ENCODE measurements around the gene EME2.

GRCh38 chr16:1775846-1776671 lies 3.4 kb downstream of the EME2 start:
- TF ChIP-seq CTCF (IDR thresholded peaks at IDR 0.05; ENCODE audit: borderline replicate concordance, extremely low read depth, low read length, poor library complexity, severe bottlenecking): no peak
- no peak for TF ChIP-seq EZH2 (IDR thresholded peaks at IDR 0.05; ENCODE audit: borderline replicate concordance, low read depth, low read length, severe bottlenecking)
